ENCODE measurements around the gene CLDN3.
"Not testable (repeated sequence)": the region's sequence is repeated elsewhere in the genome, so short reads cannot be mapped to it uniquely, and the experiment has no call there.

The CLDN3 gene

DNA sequence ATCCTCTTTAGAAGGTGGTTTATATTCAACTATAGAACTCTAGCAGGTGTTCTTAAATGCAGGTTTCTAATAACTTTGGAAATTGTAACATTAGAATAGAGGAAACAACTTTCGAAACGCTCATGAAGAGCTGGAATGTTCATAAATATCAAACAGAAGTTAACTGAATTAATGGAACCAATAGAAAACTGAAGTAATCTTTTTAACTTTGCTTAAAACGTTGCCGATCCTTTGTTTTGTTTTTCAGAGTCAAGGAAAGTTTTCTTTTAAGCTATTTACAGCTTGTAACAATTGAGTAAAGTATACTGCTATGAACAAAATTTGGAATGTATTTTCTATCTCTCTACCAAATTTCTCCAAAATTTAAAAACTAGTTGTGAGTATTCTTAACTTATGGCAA, 19.0 kb upstream of the CLDN3 start:
- TF ChIP-seq, protein P1, sequence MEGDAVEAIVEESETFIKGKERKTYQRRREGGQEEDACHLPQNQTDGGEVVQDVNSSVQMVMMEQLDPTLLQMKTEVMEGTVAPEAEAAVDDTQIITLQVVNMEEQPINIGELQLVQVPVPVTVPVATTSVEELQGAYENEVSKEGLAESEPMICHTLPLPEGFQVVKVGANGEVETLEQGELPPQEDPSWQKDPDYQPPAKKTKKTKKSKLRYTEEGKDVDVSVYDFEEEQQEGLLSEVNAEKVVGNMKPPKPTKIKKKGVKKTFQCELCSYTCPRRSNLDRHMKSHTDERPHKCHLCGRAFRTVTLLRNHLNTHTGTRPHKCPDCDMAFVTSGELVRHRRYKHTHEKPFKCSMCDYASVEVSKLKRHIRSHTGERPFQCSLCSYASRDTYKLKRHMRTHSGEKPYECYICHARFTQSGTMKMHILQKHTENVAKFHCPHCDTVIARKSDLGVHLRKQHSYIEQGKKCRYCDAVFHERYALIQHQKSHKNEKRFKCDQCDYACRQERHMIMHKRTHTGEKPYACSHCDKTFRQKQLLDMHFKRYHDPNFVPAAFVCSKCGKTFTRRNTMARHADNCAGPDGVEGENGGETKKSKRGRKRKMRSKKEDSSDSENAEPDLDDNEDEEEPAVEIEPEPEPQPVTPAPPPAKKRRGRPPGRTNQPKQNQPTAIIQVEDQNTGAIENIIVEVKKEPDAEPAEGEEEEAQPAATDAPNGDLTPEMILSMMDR (IDR thresholded peaks at IDR 0.05; ENCODE audit: extremely low read depth, insufficient read depth, missing control alignments): no peak
- DNase-seq (ENCODE audit: low spot score): no peak
- in situ Hi-C loops (cut with MboI; ENCODE audit: low pct_unique_long_range_greater_than_20kb, low sequenced_read_pairs, unreplicated experiment): no loop called here

DNA sequence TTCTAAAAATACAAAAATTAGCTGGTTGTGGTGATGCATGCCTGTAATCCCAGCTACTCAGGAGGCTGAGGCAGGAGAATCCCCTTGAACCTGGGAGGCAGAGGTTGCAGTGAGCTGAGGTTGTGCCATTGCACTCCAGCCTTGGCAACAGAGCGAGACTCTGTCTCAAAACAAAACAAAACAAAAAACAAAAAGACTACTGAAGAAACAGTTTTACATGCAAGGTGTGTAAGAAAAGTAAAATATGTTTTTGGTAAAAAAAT, 17.6 kb upstream of the CLDN3 start:
- DNase-seq (ENCODE audit: low spot score); in situ Hi-C loops (cut with MboI; ENCODE audit: low pct_unique_long_range_greater_than_20kb, low sequenced_read_pairs, unreplicated experiment): not testable (repeated sequence)

DNA sequence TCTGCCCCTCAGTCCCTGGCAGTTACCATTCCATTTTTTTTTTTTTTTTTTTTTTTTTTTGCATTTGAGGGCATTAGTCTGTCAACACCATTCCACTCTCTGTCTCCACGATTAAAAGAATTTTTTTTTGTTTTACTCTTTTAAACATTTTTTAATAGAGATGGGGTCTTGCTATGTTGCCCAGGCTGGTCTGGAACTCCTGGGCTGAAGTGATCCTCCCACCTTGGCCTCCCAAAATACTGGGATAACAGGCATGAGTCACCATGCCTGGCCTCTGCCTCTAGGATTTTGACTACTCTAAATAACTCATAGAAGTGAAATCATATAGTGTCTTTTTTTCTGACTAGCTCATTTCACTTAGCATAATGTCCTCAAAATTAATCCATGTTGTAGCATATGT, 16.5 kb upstream of the CLDN3 start:
- TF ChIP-seq, protein P1 (IDR thresholded peaks at IDR 0.05; ENCODE audit: extremely low read depth, insufficient read depth, missing control alignments): no peak
- in situ Hi-C loops (cut with MboI; ENCODE audit: low pct_unique_long_range_greater_than_20kb, low sequenced_read_pairs, unreplicated experiment): no loop called here

DNA sequence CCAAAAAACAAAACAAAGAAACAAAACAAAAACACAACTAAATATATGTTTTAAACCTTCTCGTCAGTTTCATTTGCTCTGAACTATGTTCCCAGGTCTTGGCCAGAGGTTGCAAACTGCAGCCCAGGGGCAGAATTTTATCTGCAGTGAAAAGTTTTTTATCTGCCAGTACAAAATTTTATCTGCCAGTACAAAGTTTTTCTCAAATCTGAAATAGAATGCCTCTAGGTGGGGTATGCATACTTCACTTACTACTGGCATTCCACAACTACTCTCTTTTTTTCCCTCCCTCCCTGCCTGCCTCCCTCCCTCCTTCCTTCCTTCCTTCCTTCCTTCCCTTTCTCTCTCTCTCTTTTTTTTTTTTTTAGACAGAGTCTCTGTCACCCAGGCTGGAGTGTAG, 9.4 kb upstream of the CLDN3 start:
- in situ Hi-C loops (cut with MboI; ENCODE audit: low pct_unique_long_range_greater_than_20kb, low sequenced_read_pairs, unreplicated experiment): no loop called here
- TF ChIP-seq, protein P1 (IDR thresholded peaks at IDR 0.05; ENCODE audit: extremely low read depth, insufficient read depth, missing control alignments): no peak
- no peak for DNase-seq (ENCODE audit: low spot score)

More for the DNA sequence above, 16.5 kb upstream of the CLDN3 start:
- no peak for DNase-seq (ENCODE audit: low spot score)

DNA sequence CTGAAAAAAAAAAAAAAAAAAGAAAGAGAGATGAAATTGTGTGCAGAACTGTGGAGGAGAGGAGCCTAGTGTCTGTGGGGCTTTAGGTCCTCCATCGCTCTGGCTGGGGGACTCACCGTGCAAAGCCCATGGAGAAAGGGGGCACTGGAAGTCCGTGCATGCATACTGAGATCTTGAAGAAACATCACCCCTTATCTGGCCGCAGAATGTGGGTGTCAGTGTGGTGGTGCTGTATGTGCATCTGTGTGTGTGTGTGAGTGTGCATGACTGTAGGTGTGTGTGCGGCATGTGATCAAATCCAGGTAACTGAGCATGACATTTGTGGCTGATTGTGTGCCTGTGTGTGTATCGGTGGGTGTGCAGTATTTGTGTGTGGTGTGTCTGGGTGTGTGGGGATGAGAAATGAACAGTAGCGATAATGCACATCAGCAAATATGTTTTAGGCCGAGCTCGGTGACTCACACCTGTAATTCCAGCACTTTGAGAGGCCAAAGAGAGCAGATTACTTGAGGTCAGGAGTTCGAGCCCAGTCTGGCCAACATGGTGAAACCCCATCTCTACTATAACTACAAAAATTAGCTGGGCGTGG, 8.8 kb upstream of the CLDN3 start:
- TF ChIP-seq, protein P1 (IDR thresholded peaks at IDR 0.05; ENCODE audit: extremely low read depth, insufficient read depth, missing control alignments): no peak
- no peak for DNase-seq (ENCODE audit: low spot score)
- in situ Hi-C loops (cut with MboI; ENCODE audit: low pct_unique_long_range_greater_than_20kb, low sequenced_read_pairs, unreplicated experiment): no loop called here

DNA sequence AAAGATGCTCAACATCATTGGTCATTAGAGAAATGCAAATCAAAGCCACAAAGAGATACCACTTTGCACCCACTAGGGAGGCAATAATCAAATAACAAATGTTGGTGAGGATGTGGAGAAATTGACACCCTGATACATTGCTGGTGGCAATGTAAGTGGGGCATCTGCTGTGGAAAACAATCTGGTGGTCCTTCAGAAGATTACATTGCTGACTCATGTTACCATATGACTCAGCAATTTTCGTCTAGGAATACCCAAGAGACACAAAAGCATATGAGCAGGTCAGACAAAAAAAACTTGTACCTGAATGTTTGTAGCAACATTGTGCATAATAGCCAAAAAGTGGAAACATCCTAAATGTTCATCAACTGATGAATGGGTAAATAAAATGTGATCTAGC, 4.9 kb upstream of the CLDN3 start:
- in situ Hi-C loops (cut with MboI; ENCODE audit: low pct_unique_long_range_greater_than_20kb, low sequenced_read_pairs, unreplicated experiment): no loop called here

DNA sequence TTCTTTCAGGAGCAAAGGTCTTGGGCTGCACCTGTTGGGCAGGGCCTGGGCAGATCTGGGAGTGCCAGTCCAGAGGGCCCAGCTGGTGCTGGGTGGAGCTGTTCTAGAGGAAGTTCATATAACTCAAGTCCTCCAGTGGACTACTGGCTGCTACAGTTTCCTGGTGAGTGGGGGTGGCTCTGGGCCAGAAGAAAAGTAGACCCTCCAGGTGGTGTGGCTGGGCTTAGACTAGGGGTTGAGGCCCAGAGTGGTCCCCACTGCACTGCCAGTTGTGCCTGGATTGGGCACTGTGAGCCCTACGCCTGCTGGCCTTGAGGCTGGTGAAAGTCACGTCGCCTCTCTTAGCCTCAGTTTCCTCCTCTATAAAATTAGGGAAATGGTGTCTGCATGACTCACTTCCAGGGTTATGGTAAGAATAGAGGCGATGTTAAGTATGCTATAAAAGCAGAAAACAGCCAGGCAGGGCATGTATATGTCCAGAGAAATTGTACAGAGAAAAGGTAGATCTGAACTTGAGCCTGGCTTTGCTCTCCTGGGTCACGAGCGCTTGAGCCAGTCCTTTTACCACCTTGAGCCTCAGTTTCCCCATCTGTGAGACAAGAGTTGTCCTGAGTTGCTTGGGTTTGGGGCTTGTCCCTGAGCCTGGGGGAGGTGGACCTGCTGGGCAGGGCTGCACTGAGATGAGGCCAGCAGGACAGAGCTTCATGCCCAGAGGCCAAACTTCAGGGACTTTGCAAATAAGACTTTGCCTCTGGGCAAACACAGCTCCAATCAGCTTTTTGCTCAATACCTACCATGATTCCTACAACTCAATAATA, 3.8 kb upstream of the CLDN3 start:
- TF ChIP-seq, protein P1 (IDR thresholded peaks at IDR 0.05; ENCODE audit: extremely low read depth, insufficient read depth, missing control alignments): no peak
- in situ Hi-C loops (cut with MboI; ENCODE audit: low pct_unique_long_range_greater_than_20kb, low sequenced_read_pairs, unreplicated experiment): no loop called here
- DNase-seq (ENCODE audit: low spot score): no peak

More for the DNA sequence above, 4.9 kb upstream of the CLDN3 start:
- DNase-seq (ENCODE audit: low spot score): no peak
- TF ChIP-seq, protein P1 (IDR thresholded peaks at IDR 0.05; ENCODE audit: extremely low read depth, insufficient read depth, missing control alignments): no peak

Measured in GM13977 (cell line).